HEK293 (cell line): ENCODE data around the gene TBC1D14.

Source experiments
- CTCF ChIA-PET: fragments of 350-600 bp; formaldehyde crosslinking; extraction: SDS; loops from one replicate; lab custom pipeline; 2021; ENCODE audit warnings: antibody characterized with exemption; lab: Yijun Ruan, JAX
- POLR2A ChIA-PET: fragments of 300-600 bp; formaldehyde crosslinking; extraction: SDS; loops from one replicate; lab custom pipeline; 2020; ENCODE audit warnings: antibody characterized with exemption, inconsistent platforms; lab: Yijun Ruan, JAX
- H3K27ac ChIP-seq: fragments of 200-500 bp; sonication (Bioruptor generic); 2 replicates; pipeline ENCODE4 v1.5.1; 2014; ENCODE audit warnings: low read depth, low read length, control low read depth, inconsistent platforms; ENCODE audit errors: extremely low read depth
- H3K36me3 ChIP-seq, 2 experiments: fragments of 200-500 bp in 1 of 2; sonication (Bioruptor generic) in 1 of 2; 1 replicate in 1 of 2; 2 replicates in 1 of 2; pipeline ENCODE4 v1.5.1; 2014 to 2017; ENCODE audit warnings: inconsistent platforms in 2 of 2, low read length in 2 of 2; ENCODE audit not compliant: control insufficient read depth in 2 of 2, insufficient read depth in 1 of 2
- H3K4me1 ChIP-seq: fragments of 200-500 bp; sonication (Bioruptor generic); 2 replicates; pipeline ENCODE4 v1.5.1; 2014; ENCODE audit warnings: mild to moderate bottlenecking, low read length, inconsistent platforms; ENCODE audit not compliant: control insufficient read depth, insufficient read depth
- H3K4me3 ChIP-seq: 2 replicates; pipeline ENCODE4 v1.5.1; 2011; ENCODE audit warnings: low read depth, mild to moderate bottlenecking, control low read depth, low read length, moderate library complexity
- H3K9me3 ChIP-seq: fragments of 200-500 bp; sonication (Bioruptor generic); 2 replicates; pipeline ENCODE4 v1.5.1; 2014; ENCODE audit warnings: low read depth, low read length, inconsistent platforms; ENCODE audit not compliant: control insufficient read depth, insufficient read depth
- KLF10 ChIP-seq: fragments of 450-650 bp; IDR thresholded peaks from 2 replicates; pipeline ENCODE4 v1.5.1; 2018; ENCODE audit warnings: missing biosample characterization, mild to moderate bottlenecking, missing genetic modification characterization
- MZF1 ChIP-seq: fragments of 450-650 bp; formaldehyde crosslinking; IDR thresholded peaks from 2 replicates; pipeline ENCODE4 v1.5.1; 2017; ENCODE audit warnings: missing biosample characterization, missing genetic modification characterization, borderline replicate concordance
- YY1 ChIP-seq: fragments of 450-650 bp; formaldehyde crosslinking; IDR thresholded peaks from 2 replicates; pipeline ENCODE4 v1.5.1; 2018; ENCODE audit warnings: missing biosample characterization, missing genetic modification characterization
- ZNF121 ChIP-seq: fragments of 450-650 bp; formaldehyde crosslinking; IDR thresholded peaks from 2 replicates; pipeline ENCODE4 v1.5.1; 2016; ENCODE audit warnings: missing biosample characterization, missing genetic modification characterization
- ZNF132 ChIP-seq: fragments of 450-650 bp; formaldehyde crosslinking; IDR thresholded peaks from 2 replicates; pipeline ENCODE4 v1.5.1; 2017; ENCODE audit warnings: missing biosample characterization, missing genetic modification characterization, borderline replicate concordance
- ZNF157 ChIP-seq: fragments of 450-650 bp; formaldehyde crosslinking; IDR thresholded peaks from 2 replicates; pipeline ENCODE4 v1.5.1; 2016; ENCODE audit warnings: missing biosample characterization, missing genetic modification characterization
- ZNF169 ChIP-seq: fragments of 450-650 bp; formaldehyde crosslinking; IDR thresholded peaks from 2 replicates; pipeline ENCODE4 v1.5.1; 2016; ENCODE audit warnings: missing biosample characterization, missing genetic modification characterization
- ZNF549 ChIP-seq: fragments of 450-650 bp; IDR thresholded peaks from 2 replicates; pipeline ENCODE4 v1.5.1; 2018; ENCODE audit warnings: missing biosample characterization, missing genetic modification characterization, mild to moderate bottlenecking, inconsistent platforms, moderate library complexity
- ZNF585B ChIP-seq: fragments of 450-650 bp; formaldehyde crosslinking; IDR thresholded peaks from 2 replicates; pipeline ENCODE4 v1.5.1; 2016; ENCODE audit warnings: missing biosample characterization, missing genetic modification characterization
- ZNF626 ChIP-seq: fragments of 450-650 bp; sonication (Bioruptor Pico); formaldehyde crosslinking; IDR thresholded peaks from 2 replicates; pipeline ENCODE4 v1.5.1; 2018; ENCODE audit warnings: missing biosample characterization, missing genetic modification characterization, inconsistent platforms
- ZNF707 ChIP-seq: fragments of 450-650 bp; formaldehyde crosslinking; IDR thresholded peaks from 2 replicates; pipeline ENCODE4 v1.5.1; 2016; ENCODE audit warnings: missing biosample characterization, missing genetic modification characterization
- ZNF768 ChIP-seq: fragments of 450-650 bp; formaldehyde crosslinking; IDR thresholded peaks from 2 replicates; pipeline ENCODE4 v1.5.1; 2018; ENCODE audit warnings: missing biosample characterization, mild to moderate bottlenecking, missing genetic modification characterization
- ZNF785 ChIP-seq: fragments of 450-650 bp; formaldehyde crosslinking; IDR thresholded peaks from 2 replicates; pipeline ENCODE4 v1.5.1; 2016; ENCODE audit warnings: missing biosample characterization, missing genetic modification characterization
- TF ChIP-seq, protein P1 (sequence below): fragments of 450-650 bp; formaldehyde crosslinking; IDR thresholded peaks from 2 replicates; pipeline ENCODE4 v1.5.1; 2016; ENCODE audit warnings: missing biosample characterization, missing genetic modification characterization, borderline replicate concordance
- TF ChIP-seq, protein P2 (sequence below): fragments of 450-650 bp; formaldehyde crosslinking; IDR thresholded peaks from 2 replicates; pipeline ENCODE4 v1.5.1; 2017; ENCODE audit warnings: missing biosample characterization, missing genetic modification characterization
- TF ChIP-seq, protein P3 (sequence below): fragments of 450-650 bp; formaldehyde crosslinking; IDR thresholded peaks from 2 replicates; pipeline ENCODE4 v1.5.1; 2017; ENCODE audit warnings: missing biosample characterization, missing genetic modification characterization
- TF ChIP-seq, protein P4 (sequence below): fragments of 450-650 bp; formaldehyde crosslinking; conservative IDR thresholded peaks from 2 replicates; pipeline ENCODE4 v1.5.1; 2016; ENCODE audit warnings: low read depth, missing biosample characterization, missing genetic modification characterization

Gene TBC1D14

DNA sequence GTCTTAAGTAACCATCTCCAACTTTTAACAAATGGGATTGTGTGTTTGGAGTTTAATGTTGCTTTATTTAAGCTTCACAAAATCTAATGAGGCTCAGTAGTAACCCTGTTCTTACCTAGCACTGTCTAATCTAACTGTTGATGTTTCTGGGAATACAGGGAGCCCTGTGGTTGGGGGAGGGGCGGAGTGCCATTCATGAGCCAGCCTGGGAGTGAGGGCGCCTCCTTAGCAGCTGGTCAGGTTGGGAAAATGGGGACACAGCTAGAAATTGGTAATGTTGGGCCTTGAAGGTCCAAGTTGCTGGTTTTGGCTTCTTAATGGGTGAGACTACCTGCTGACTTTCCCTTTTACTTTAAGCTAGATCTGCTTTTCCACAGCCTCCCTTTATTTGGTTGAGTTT is 110.7 kb downstream of the TBC1D14 start (continued):
- TF ChIP-seq YY1 (no peak), ZNF585B (tag by site-specific recombination) (no peak), ZNF785 (tag by site-specific recombination) (no peak)
- TF ChIP-seq, protein P1, sequence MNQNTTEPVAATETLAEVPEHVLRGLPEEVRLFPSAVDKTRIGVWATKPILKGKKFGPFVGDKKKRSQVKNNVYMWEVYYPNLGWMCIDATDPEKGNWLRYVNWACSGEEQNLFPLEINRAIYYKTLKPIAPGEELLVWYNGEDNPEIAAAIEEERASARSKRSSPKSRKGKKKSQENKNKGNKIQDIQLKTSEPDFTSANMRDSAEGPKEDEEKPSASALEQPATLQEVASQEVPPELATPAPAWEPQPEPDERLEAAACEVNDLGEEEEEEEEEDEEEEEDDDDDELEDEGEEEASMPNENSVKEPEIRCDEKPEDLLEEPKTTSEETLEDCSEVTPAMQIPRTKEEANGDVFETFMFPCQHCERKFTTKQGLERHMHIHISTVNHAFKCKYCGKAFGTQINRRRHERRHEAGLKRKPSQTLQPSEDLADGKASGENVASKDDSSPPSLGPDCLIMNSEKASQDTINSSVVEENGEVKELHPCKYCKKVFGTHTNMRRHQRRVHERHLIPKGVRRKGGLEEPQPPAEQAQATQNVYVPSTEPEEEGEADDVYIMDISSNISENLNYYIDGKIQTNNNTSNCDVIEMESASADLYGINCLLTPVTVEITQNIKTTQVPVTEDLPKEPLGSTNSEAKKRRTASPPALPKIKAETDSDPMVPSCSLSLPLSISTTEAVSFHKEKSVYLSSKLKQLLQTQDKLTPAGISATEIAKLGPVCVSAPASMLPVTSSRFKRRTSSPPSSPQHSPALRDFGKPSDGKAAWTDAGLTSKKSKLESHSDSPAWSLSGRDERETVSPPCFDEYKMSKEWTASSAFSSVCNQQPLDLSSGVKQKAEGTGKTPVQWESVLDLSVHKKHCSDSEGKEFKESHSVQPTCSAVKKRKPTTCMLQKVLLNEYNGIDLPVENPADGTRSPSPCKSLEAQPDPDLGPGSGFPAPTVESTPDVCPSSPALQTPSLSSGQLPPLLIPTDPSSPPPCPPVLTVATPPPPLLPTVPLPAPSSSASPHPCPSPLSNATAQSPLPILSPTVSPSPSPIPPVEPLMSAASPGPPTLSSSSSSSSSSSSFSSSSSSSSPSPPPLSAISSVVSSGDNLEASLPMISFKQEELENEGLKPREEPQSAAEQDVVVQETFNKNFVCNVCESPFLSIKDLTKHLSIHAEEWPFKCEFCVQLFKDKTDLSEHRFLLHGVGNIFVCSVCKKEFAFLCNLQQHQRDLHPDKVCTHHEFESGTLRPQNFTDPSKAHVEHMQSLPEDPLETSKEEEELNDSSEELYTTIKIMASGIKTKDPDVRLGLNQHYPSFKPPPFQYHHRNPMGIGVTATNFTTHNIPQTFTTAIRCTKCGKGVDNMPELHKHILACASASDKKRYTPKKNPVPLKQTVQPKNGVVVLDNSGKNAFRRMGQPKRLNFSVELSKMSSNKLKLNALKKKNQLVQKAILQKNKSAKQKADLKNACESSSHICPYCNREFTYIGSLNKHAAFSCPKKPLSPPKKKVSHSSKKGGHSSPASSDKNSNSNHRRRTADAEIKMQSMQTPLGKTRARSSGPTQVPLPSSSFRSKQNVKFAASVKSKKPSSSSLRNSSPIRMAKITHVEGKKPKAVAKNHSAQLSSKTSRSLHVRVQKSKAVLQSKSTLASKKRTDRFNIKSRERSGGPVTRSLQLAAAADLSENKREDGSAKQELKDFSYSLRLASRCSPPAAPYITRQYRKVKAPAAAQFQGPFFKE, result no peak

DNA sequence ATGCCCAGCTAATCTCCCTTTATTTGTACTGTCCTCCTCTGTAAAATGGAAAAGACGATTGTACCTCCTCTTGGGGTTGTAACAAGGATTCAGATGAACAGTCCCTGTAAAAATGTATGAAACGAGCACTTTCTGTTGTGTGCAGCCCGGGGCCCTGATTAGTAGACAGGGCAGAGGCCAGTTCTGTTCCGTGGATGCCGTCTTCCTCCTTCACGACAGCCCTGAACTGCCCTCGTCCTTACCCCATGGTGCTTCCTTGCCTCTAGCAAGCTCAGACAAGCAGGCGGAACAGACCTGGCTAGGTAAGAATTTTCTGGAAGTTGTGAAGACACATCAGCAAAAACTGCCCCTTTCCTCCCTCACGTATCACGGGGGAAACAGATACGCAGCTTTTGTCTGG is 111.2 kb downstream of the TBC1D14 start:
- ChIA-PET POLR2A (no interaction called here), CTCF (interaction anchor here (0.7 to 1.0 kb wide), 2 partner anchors 22 to 605 kb away, joined by 3 to 6 read pairs; partner anchors contain the start of gene TADA2B)
- Histone ChIP-seq H3K4me1 (no peaks in the 10 kb centered on the region), H3K27ac (no peak overlapping the region), H3K4me3 (no peak overlapping the region), H3K9me3 (no peaks in the 10 kb centered on the region), H3K36me3 (peaks cover 4 to 73% of the 10 kb centered on the region in 2 experiments; a peak in 1 of 3 replicates)
- TF ChIP-seq, protein P2, sequence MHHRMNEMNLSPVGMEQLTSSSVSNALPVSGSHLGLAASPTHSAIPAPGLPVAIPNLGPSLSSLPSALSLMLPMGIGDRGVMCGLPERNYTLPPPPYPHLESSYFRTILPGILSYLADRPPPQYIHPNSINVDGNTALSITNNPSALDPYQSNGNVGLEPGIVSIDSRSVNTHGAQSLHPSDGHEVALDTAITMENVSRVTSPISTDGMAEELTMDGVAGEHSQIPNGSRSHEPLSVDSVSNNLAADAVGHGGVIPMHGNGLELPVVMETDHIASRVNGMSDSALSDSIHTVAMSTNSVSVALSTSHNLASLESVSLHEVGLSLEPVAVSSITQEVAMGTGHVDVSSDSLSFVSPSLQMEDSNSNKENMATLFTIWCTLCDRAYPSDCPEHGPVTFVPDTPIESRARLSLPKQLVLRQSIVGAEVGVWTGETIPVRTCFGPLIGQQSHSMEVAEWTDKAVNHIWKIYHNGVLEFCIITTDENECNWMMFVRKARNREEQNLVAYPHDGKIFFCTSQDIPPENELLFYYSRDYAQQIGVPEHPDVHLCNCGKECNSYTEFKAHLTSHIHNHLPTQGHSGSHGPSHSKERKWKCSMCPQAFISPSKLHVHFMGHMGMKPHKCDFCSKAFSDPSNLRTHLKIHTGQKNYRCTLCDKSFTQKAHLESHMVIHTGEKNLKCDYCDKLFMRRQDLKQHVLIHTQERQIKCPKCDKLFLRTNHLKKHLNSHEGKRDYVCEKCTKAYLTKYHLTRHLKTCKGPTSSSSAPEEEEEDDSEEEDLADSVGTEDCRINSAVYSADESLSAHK, result no peak
- TF ChIP-seq ZNF549 (tag by site-specific recombination) (no peak), ZNF768 (tag by site-specific recombination) (no peak), ZNF169 (no peak), MZF1 (tag by site-specific recombination) (no peak)
- TF ChIP-seq, protein P3, sequence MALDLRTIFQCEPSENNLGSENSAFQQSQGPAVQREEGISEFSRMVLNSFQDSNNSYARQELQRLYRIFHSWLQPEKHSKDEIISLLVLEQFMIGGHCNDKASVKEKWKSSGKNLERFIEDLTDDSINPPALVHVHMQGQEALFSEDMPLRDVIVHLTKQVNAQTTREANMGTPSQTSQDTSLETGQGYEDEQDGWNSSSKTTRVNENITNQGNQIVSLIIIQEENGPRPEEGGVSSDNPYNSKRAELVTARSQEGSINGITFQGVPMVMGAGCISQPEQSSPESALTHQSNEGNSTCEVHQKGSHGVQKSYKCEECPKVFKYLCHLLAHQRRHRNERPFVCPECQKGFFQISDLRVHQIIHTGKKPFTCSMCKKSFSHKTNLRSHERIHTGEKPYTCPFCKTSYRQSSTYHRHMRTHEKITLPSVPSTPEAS (tag by site-specific recombination), result no peak

DNA sequence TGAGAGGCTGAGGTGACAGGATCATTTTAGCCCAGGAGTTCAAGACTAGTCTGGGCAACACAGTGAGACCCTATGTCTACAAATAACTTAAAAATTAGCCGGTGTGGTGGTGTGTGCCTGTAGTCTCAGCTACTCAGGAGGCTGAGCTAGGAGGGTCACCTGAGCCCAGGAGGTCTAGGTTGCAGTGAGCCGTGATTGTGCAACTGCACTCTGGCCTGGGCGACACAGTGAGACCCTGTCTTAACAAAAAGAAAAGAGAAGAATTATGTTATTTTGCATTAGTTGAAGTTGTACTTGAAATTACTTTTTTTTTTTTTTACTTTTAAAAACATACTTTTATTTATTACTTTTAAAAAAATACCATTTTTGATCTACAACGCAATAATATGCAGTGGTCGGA is 111.7 kb downstream of the TBC1D14 start:
- POLR2A ChIA-PET, result no interaction called here
- Histone ChIP-seq H3K27ac (no peak overlapping the region), H3K9me3 (no peaks in the 10 kb centered on the region)

More for the DNA sequence above, 111.7 kb downstream of the TBC1D14 start:
- no peak overlapping the region for H3K4me3 ChIP-seq
- CTCF ChIA-PET, result no interaction called here
- no peaks in the 10 kb centered on the region for H3K4me1 ChIP-seq
- no peak for TF ChIP-seq ZNF626 (tag by site-specific recombination)
- TF ChIP-seq, protein P4, sequence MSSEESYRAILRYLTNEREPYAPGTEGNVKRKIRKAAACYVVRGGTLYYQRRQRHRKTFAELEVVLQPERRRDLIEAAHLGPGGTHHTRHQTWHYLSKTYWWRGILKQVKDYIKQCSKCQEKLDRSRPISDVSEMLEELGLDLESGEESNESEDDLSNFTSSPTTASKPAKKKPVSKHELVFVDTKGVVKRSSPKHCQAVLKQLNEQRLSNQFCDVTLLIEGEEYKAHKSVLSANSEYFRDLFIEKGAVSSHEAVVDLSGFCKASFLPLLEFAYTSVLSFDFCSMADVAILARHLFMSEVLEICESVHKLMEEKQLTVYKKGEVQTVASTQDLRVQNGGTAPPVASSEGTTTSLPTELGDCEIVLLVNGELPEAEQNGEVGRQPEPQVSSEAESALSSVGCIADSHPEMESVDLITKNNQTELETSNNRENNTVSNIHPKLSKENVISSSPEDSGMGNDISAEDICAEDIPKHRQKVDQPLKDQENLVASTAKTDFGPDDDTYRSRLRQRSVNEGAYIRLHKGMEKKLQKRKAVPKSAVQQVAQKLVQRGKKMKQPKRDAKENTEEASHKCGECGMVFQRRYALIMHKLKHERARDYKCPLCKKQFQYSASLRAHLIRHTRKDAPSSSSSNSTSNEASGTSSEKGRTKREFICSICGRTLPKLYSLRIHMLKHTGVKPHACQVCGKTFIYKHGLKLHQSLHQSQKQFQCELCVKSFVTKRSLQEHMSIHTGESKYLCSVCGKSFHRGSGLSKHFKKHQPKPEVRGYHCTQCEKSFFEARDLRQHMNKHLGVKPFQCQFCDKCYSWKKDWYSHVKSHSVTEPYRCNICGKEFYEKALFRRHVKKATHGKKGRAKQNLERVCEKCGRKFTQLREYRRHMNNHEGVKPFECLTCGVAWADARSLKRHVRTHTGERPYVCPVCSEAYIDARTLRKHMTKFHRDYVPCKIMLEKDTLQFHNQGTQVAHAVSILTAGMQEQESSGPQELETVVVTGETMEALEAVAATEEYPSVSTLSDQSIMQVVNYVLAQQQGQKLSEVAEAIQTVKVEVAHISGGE (tag by site-specific recombination), result no peak
- TF ChIP-seq KLF10, result no peak
- no peak for TF ChIP-seq ZNF157 (tag by site-specific recombination)
- TF ChIP-seq ZNF132 (tag by site-specific recombination), result no peak
- no peak for TF ChIP-seq ZNF707
- 0 out of 2 replicates have a peak, but pooled peaks have one; percentile 42 for TF ChIP-seq ZNF121
- peaks cover 4 to 73% of the 10 kb centered on the region in 2 experiments; a peak in 1 of 3 replicates for H3K36me3 ChIP-seq
